Suprapubic skin (tissue), 4 donors: ENCODE results near the gene RAB6C. TPM values are rescaled to one million over a fixed set of nuclear protein-coding genes. Genes with fewer than 3 reads are reported as not detected.
"Not testable (repeated sequence)": the region's sequence is repeated elsewhere in the genome, so short reads cannot be mapped to it uniquely, and the experiment has no call there.

ENCODE experiments used
- DNase-seq, 2 donors: peaks; one replicate each; pipeline ENCODE4 v3.0.0-alpha.2; 2019; ENCODE audit warnings: low spot score in 2 of 2
- H3K27ac ChIP-seq: fragments of 200-600 bp; sonication (generic); one replicate; pipeline ENCODE4 v1.5.1; 2019
- H3K27me3 ChIP-seq: fragments of 200-600 bp; sonication (generic); one replicate; pipeline ENCODE4 v1.5.1; 2019
- H3K36me3 ChIP-seq: fragments of 200-600 bp; sonication (generic); one replicate; pipeline ENCODE4 v1.5.1; 2019
- H3K4me1 ChIP-seq: fragments of 200-600 bp; sonication (generic); one replicate; pipeline ENCODE4 v1.5.1; 2019
- H3K4me3 ChIP-seq: fragments of 200-600 bp; sonication (generic); one replicate; pipeline ENCODE4 v1.5.1; 2019; ENCODE audit warnings: mild to moderate bottlenecking
- H3K9me3 ChIP-seq: fragments of 200-600 bp; sonication (generic); one replicate; pipeline ENCODE4 v1.5.1; 2019
- EP300 ChIP-seq: sonication (generic); formaldehyde crosslinking; IDR thresholded peaks from one replicate; pipeline ENCODE4 v1.6.1; 2017; ENCODE audit warnings: antibody characterized with exemption
- POLR2A ChIP-seq, 2 donors: fragments of 450-650 bp; IDR thresholded peaks; one replicate each; pipeline ENCODE4 v1.6.1; 2017; ENCODE audit warnings: antibody characterized with exemption in 2 of 2, mild to moderate bottlenecking in 2 of 2, moderate library complexity in 2 of 2
- POLR2AphosphoS5 ChIP-seq, 3 donors: sonication (generic); formaldehyde crosslinking; IDR thresholded peaks; one replicate each; pipeline ENCODE4 v1.6.1; 2017; ENCODE audit warnings: antibody characterized with exemption in 3 of 3
- WGBS: methylation state at CpG from one replicate; pipeline ENCODE4 v1.1.5; 2018; 5-methylcytosine and 5-hydroxymethylcytosine counted together
- total RNA-seq, 4 donors: library from RNA; depleted of rRNA; stranded (reverse); fragments of >200 nt; gene quantifications; one replicate each; pipeline ENCODE4 v1.1.0, GENCODE V29; 2016
- TF ChIP-seq, protein P1 (sequence below), 2 donors: fragments of 200-600 bp in 1 of 2; fragments of 450-650 bp in 1 of 2; sonication (generic) in 1 of 2; IDR thresholded peaks; one replicate each; pipeline ENCODE4 v1.5.1; 2016 to 2019; ENCODE audit warnings: antibody characterized with exemption in 2 of 2, mild to moderate bottlenecking in 1 of 2, moderate library complexity in 1 of 2

RAB6C gene
- total RNA-seq, 4 donors from 2014 or later, result 0.40 TPM; not detected in 3

DNA sequence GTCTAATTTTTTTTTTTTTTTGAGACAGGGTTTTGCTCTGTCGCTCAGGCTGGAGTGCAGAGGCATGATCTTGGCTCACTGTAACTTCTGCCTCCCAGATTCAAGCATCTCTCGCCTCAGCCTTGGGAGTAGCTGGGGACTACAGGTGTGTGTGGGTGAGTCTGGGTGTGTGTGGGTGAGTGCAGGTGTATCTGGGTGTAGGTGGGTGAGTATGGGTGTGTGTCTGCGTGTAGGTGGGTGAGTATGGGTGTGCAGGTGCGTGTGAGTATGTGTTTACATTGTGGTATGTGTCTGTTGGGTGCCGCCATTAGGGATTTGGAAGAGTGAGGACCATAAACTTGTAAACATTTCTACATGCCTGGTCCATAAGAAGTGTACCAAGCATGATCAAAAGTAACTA lies 1.5 kb upstream of the RAB6C start:
- Histone ChIP-seq H3K27me3 (peaks cover 52% of the 10 kb centered on the region), H3K9me3 (no peaks in the 10 kb centered on the region), H3K4me1 (peaks cover 7% of the 10 kb centered on the region), H3K27ac (no peak overlapping the region), H3K4me3 (no peak overlapping the region), H3K36me3 (no peaks in the 10 kb centered on the region)
- WGBS, result 94% methylated on average over 5 of the region's 5 CpGs
- TF ChIP-seq EP300 (no peak), POLR2A (IDR thresholded peaks at IDR 0.05) (no peak), POLR2AphosphoS5 (IDR thresholded peaks at IDR 0.05) (no peak)
- TF ChIP-seq, protein P1, sequence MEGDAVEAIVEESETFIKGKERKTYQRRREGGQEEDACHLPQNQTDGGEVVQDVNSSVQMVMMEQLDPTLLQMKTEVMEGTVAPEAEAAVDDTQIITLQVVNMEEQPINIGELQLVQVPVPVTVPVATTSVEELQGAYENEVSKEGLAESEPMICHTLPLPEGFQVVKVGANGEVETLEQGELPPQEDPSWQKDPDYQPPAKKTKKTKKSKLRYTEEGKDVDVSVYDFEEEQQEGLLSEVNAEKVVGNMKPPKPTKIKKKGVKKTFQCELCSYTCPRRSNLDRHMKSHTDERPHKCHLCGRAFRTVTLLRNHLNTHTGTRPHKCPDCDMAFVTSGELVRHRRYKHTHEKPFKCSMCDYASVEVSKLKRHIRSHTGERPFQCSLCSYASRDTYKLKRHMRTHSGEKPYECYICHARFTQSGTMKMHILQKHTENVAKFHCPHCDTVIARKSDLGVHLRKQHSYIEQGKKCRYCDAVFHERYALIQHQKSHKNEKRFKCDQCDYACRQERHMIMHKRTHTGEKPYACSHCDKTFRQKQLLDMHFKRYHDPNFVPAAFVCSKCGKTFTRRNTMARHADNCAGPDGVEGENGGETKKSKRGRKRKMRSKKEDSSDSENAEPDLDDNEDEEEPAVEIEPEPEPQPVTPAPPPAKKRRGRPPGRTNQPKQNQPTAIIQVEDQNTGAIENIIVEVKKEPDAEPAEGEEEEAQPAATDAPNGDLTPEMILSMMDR (IDR thresholded peaks at IDR 0.05), result no peak
- DNase-seq, result no peak

DNA sequence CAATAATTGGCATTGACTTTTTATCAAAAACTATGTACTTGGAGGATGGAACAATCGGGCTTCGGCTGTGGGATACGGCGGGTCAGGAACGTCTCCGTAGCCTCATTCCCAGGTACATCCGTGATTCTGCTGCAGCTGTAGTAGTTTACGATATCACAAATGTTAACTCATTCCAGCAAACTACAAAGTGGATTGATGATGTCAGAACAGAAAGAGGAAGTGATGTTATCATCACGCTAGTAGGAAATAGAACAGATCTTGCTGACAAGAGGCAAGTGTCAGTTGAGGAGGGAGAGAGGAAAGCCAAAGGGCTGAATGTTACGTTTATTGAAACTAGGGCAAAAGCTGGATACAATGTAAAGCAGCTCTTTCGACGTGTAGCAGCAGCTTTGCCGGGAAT lies 780 bp downstream of the RAB6C start:
- H3K27ac ChIP-seq, DNase-seq, H3K9me3 ChIP-seq, H3K4me1 ChIP-seq, H3K36me3 ChIP-seq: not testable (repeated sequence)
- Histone ChIP-seq H3K27me3 (peaks cover 65% of the 10 kb centered on the region), H3K4me3 (peak overlapping the region; percentile 47)
- WGBS, result 5% methylated on average over 2 of the region's 13 CpGs

DNA sequence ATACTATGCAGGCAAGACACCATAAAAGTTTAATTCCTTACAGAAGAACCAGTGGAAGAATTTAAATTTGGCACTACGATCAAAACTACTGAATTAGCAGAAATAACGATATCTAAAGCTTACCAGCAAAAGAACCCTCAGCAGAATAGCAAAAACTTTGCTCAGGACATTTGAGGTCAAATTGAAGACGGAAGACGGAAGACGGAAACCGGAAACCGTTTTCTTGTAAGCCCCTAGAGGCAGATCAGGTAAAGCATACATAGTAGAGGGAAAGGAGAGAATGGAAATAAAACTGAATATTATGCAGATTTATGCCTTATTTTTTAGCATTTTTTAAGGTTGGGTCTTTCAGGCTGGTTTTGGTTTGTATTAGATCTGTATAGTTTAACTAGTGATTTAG lies 2.2 kb downstream of the RAB6C start:
- not testable (repeated sequence) for DNase-seq, H3K36me3 ChIP-seq, H3K4me3 ChIP-seq, H3K9me3 ChIP-seq, H3K4me1 ChIP-seq, H3K27ac ChIP-seq
- WGBS, result 56% methylated on average over 7 of the region's 7 CpGs
- H3K27me3 ChIP-seq, result peaks cover 62% of the 10 kb centered on the region

DNA sequence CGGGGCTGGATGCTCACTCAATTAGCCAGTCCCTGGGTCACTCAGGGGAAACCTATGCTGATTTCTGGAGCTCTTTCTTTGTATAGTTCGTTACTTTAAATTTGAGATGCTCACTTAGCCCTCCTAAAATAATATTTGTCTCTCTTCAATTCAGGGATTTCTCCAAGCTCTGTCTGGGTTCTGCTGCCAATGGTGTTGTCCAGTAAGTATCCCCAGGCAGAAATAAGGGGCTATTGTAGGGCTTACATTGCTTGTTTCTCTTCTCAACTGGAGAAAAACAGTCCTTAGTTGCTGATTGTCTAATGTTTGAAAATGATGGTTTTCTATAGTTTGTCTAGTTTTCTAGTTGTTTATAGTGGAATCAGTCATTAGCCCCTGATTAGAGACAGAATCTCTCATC lies 5.0 kb downstream of the RAB6C start:
- H3K4me1 ChIP-seq, result peaks cover 5% of the 10 kb centered on the region
- H3K36me3 ChIP-seq, result no peaks in the 10 kb centered on the region
- no peak overlapping the region for H3K27ac ChIP-seq
- H3K27me3 ChIP-seq, result peaks cover 45% of the 10 kb centered on the region
- TF ChIP-seq POLR2A (IDR thresholded peaks at IDR 0.05) (no peak), POLR2AphosphoS5 (IDR thresholded peaks at IDR 0.05) (no peak), EP300 (no peak)
- TF ChIP-seq, protein P1 (IDR thresholded peaks at IDR 0.05), result no peak
- WGBS, result 75% methylated on average over 2 of the region's 2 CpGs
- no peak overlapping the region for H3K4me3 ChIP-seq
- no peak for DNase-seq
- H3K9me3 ChIP-seq, result no peaks in the 10 kb centered on the region

DNA sequence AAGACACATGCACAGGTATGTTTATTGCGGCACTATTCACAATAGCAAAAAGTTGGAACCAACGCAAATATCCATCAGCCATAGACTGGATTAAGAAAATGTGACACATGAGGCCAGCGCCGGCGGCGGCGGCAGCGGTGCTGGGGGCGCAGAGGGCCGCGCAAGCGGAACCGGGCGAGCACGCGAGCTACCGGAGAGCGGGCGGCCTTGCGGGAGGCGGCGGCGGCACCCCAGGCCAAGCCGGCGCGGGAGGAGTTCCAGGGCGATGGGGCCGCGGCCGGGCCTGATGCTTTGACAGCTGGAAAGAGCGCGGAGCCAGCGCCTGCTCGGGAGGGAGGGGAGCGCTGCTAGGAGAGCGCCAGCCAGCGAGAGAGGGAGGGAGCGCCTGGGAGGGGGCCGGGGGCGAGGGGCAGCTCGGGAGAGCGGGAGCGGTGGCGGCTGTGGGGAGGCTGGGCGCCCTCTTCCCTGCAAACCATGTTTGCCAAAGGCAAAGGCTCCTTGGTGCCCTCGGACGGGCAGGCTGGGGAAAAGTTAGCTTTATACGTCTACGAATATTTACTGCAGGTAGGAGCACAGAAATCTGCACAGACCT lies 13.0 kb downstream of the RAB6C start:
- not testable (repeated sequence) for H3K27ac ChIP-seq, H3K4me1 ChIP-seq, H3K9me3 ChIP-seq, H3K4me3 ChIP-seq, H3K36me3 ChIP-seq, DNase-seq
- H3K27me3 ChIP-seq, result peaks cover 33% of the 10 kb centered on the region
- 10% methylated on average over 38 of the region's 49 CpGs for WGBS

DNA sequence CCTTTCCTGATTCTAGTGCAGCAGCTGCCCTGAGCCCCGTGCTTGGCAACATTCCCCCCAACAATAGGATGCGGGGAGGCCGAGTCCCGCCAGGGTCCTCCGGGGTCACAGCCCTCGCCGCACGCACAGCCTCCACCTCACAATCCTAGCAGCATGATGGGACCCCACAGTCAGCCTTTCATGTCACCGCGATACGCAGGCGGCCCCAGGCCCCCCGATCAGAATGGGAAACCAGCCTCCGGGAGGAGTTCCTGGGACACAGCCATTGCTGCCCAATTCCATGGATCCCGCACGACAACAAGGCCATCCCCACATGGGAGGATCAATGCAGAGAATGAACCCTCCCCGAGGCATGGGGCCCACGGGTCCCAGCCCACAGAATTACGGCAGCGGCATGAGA lies 13.7 kb downstream of the RAB6C start:
- WGBS, result 53% methylated on average over 17 of the region's 20 CpGs
- not testable (repeated sequence) for H3K4me1 ChIP-seq, H3K9me3 ChIP-seq, H3K4me3 ChIP-seq, DNase-seq, H3K27ac ChIP-seq, H3K36me3 ChIP-seq
- peaks cover 33% of the 10 kb centered on the region for H3K27me3 ChIP-seq

DNA sequence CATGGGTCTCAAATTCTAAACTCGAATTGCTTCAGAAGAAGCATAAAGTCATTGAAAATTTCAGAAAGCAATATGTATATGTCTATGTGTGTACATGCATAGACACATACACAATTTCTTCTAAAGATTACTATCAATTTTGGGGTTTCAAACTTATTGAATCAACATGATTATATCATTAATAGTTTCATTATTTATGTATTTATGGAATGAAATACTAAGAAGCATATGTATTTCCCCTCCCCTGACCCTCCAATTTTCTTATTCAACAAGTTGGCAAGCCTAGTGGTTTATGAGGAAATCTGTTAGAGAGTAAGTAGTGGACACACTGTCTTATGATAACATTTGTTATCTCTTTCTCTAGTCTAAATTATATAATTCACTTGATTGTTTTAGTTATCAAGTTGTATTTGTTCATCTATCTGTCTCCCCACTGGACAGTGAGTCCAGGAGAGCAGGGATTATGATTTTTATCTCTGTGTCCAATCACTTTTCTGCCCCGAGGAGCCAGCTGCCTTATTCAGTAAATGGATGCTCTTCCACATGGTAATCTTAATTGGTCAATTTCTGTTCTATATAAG lies 17.3 kb downstream of the RAB6C start:
- WGBS, result 66% methylated on average over 2 of the region's 2 CpGs
- not testable (repeated sequence) for H3K9me3 ChIP-seq, DNase-seq, H3K4me3 ChIP-seq, H3K27ac ChIP-seq, H3K4me1 ChIP-seq, H3K36me3 ChIP-seq
- peaks cover 18% of the 10 kb centered on the region for H3K27me3 ChIP-seq

DNA sequence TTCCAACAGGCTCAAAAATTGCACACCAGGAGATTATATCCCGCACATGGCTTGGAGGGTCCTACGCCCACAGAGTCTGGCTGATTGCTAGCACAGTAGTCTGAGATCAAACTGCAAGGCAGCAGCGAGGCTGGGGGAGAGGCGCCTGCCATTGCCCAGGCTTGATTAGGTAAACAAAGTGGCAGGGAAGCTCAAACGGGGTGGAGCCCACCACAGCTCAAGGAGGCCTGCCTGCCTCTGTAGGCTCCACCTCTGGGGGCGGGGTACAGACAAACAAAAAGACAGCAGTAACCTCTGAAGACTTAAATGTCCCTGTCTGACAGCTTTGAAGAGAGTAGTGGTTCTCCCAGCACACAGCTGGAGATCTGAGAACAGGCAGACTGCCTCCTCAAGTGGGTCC lies 19.3 kb downstream of the RAB6C start:
- H3K27me3 ChIP-seq, H3K36me3 ChIP-seq, DNase-seq, H3K4me3 ChIP-seq, H3K4me1 ChIP-seq, H3K27ac ChIP-seq, H3K9me3 ChIP-seq: not testable (repeated sequence)
- WGBS, result no CpG with 5 or more reads among the region's 6 CpGs

DNA sequence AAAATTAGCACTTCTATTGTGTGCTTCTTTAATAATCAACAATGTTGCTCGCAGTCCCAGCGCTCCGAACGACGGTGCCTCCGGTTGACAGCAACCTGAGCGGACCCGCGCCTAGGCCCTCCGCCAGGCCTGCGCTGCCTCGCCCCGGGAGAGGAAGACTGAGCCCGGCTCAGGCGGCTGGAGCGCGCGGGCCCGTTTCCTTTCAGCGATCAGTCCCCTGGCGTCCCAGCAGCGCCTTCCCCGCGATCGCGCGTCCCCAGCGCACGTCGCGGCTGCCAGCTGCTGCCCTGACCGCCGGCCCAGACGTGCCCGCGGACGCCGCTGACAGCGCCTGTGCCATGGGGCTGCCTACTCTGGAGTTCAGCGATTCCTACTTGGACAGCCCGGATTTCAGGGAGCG lies 26.4 kb downstream of the RAB6C start:
- Histone ChIP-seq H3K4me3 (peak overlapping the region; percentile 10), H3K27me3 (peaks cover 23% of the 10 kb centered on the region)
- DNase-seq, H3K27ac ChIP-seq, H3K36me3 ChIP-seq, H3K9me3 ChIP-seq, H3K4me1 ChIP-seq: not testable (repeated sequence)
- WGBS, result 6% methylated on average over 16 of the region's 42 CpGs

DNA sequence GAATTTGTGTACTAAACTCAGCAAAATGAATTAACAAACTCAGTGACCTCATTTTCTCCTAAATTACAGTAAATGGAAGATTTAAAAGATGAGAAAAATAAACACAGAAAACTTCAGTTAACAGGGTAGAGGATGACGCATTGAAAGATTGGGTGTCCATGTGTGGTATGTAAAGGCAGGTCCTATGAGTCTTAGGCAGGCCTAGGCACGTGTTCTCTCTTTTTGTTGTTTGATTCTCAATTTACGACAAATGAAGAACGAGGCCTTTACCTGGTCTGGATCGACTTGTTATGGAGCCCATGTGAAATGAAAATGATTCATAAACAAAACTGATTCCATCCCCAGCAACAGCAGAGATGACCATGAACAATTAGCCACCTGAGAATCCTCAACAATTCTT lies 37.2 kb downstream of the RAB6C start:
- H3K9me3 ChIP-seq, DNase-seq, H3K27ac ChIP-seq, H3K4me3 ChIP-seq, H3K27me3 ChIP-seq, H3K4me1 ChIP-seq, H3K36me3 ChIP-seq: not testable (repeated sequence)
- 54% methylated on average over 5 of the region's 5 CpGs for WGBS
